ENCODE measurements around the gene RAD1.

Gene RAD1

DNA sequence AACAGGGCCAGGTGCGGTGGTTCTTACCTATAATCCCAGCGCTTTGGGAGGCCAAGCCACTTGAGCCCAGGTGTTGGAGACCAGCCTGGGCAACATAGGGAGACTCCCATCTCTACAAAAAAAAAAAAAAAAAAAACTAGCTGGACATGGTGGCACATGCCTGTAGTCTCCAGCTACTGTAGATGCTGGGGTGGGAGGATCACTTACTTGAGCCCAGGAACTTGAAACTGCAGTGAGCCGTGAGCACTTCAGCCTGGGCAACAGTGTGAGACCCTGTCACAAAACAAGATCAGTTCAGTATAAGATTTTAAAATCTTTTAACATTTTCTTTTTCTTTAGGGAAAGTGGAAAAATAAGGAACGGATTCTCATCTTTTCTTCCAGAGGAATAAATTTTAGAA is 2.7 kb upstream of the RAD1 start:
- POLR2A ChIA-PET = no interaction called here
- Histone ChIP-seq H3K27me3 (replicated peaks in 2 of 5; ENCODE audit: control insufficient read depth in 4 of 5, insufficient read depth in 5 of 5, low read length in 4 of 5) (no peaks in the 10 kb centered on the region), H3K27ac (ENCODE audit: insufficient read depth in 1 of 2, low read depth in 1 of 2, low read length in 2 of 2, poor library complexity in 1 of 2, severe bottlenecking in 2 of 2) (peak overlapping the region in 1 of 2 experiments; percentile 25), H3K4me1 (ENCODE audit: control extremely low read depth in 1 of 4, control insufficient read depth in 4 of 4, insufficient read depth in 4 of 4, low read length in 3 of 4) (peaks cover 19 to 33% (median 26%) of the 10 kb centered on the region in 4 experiments), H3K36me3 (ENCODE audit: control insufficient read depth in 4 of 4, insufficient read depth in 4 of 4, low read length in 3 of 4) (peaks cover 3 to 42% (median 15%) of the 10 kb centered on the region in 4 experiments), H3K4me3 (ENCODE audit: control insufficient read depth in 1 of 7, extremely low read depth in 1 of 7, insufficient read depth in 4 of 7, low read depth in 2 of 7, low read length in 6 of 7) (peak overlapping the region in 1 of 7 experiments; percentile 100), H3K9me3 (ENCODE audit: control extremely low read depth in 1 of 5, control insufficient read depth in 4 of 5, insufficient read depth in 2 of 5, low read depth in 1 of 5, low read length in 4 of 5) (no peaks in the 10 kb centered on the region)
- no CpG with 5 or more reads among the region's 4 CpGs for WGBS (ENCODE audit: insufficient coverage)
- no peak for DNase-seq
- CTCF ChIA-PET = interaction anchor here (2.1 kb wide), 1 partner anchor 11 kb away, joined by 8 read pairs; the partner anchor contains the start of gene DNAJC21

DNA sequence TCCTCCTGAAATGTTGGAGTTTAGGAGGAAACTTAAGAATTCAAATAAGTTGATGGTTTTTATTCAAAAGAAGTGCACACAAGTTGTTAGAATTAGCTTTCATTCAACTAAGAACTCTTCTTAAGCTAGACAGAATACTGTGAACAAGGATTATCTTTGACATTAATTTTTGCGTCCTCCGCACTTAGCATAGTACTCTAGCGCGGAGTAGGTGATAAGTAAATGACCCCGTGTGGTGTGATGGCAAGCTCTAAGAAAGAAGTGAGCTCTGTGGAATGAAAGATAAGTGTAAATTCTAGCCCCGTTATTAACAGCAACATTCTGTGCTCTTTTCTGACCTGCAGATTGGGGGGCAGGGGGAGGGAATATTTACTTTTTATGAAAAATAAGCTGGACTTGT is 1.2 kb upstream of the RAD1 start:
- Histone ChIP-seq H3K36me3 (ENCODE audit: control insufficient read depth in 4 of 4, insufficient read depth in 4 of 4, low read length in 3 of 4) (peaks cover 3 to 36% (median 13%) of the 10 kb centered on the region in 4 experiments), H3K9me3 (ENCODE audit: control extremely low read depth in 1 of 5, control insufficient read depth in 4 of 5, insufficient read depth in 2 of 5, low read depth in 1 of 5, low read length in 4 of 5) (no peaks in the 10 kb centered on the region), H3K4me1 (ENCODE audit: control extremely low read depth in 1 of 4, control insufficient read depth in 4 of 4, insufficient read depth in 4 of 4, low read length in 3 of 4) (peaks cover 19 to 36% (median 26%) of the 10 kb centered on the region in 4 experiments), H3K27me3 (replicated peaks in 2 of 5; ENCODE audit: control insufficient read depth in 4 of 5, insufficient read depth in 5 of 5, low read length in 4 of 5) (no peaks in the 10 kb centered on the region), H3K4me3 (ENCODE audit: control insufficient read depth in 1 of 7, extremely low read depth in 1 of 7, insufficient read depth in 4 of 7, low read depth in 2 of 7, low read length in 6 of 7) (peak overlapping the region in 6 of 7 experiments; percentile 93 to 100 (median 98)), H3K27ac (ENCODE audit: insufficient read depth in 1 of 2, low read depth in 1 of 2, low read length in 2 of 2, poor library complexity in 1 of 2, severe bottlenecking in 2 of 2) (peak overlapping the region; percentile 80 to 95)
- WGBS (ENCODE audit: insufficient coverage) = no CpG with 5 or more reads among the region's 6 CpGs
- POLR2A ChIA-PET = interaction anchor here (3.4 kb wide), 1 partner anchor 13 kb away, joined by 27 read pairs; the partner anchor contains the start of gene DNAJC21
- CTCF ChIA-PET = interaction anchor here (0.8 to 2.4 kb wide), 6 partner anchors 12 to 393 kb away, joined by 3 to 8 read pairs (median 4); partner anchors contain the start of gene DNAJC21
- no peak for DNase-seq

DNA sequence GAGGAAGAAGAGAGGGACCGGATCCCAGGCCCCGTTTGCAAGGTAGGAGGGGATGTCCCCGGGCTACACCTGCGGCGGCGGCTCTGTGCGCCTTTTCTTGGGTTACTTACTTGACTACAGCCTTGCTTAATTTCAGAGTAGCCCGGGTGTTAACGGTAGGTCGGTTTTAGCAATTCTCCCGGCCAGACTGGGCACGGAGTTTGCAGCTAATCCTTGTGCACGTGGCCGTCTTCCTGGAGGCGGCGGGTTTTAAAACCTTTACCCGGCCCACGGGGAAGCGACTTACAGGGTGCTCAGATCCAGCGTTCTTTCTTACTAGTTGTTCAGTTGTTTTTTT is 520 bp upstream of the RAD1 start:
- Histone ChIP-seq H3K36me3 (ENCODE audit: control insufficient read depth in 4 of 4, insufficient read depth in 4 of 4, low read length in 3 of 4) (peaks cover 3 to 36% (median 15%) of the 10 kb centered on the region in 4 experiments), H3K27me3 (replicated peaks in 2 of 5; ENCODE audit: control insufficient read depth in 4 of 5, insufficient read depth in 5 of 5, low read length in 4 of 5) (no peaks in the 10 kb centered on the region), H3K27ac (ENCODE audit: insufficient read depth in 1 of 2, low read depth in 1 of 2, low read length in 2 of 2, poor library complexity in 1 of 2, severe bottlenecking in 2 of 2) (peak overlapping the region; percentile 80 to 95), H3K4me3 (ENCODE audit: control insufficient read depth in 1 of 7, extremely low read depth in 1 of 7, insufficient read depth in 4 of 7, low read depth in 2 of 7, low read length in 6 of 7) (peak overlapping the region; percentile 93 to 100 (median 97)), H3K9me3 (ENCODE audit: control extremely low read depth in 1 of 5, control insufficient read depth in 4 of 5, insufficient read depth in 2 of 5, low read depth in 1 of 5, low read length in 4 of 5) (no peaks in the 10 kb centered on the region), H3K4me1 (ENCODE audit: control extremely low read depth in 1 of 4, control insufficient read depth in 4 of 4, insufficient read depth in 4 of 4, low read length in 3 of 4) (peaks cover 19 to 36% (median 26%) of the 10 kb centered on the region in 4 experiments)
- 0% methylated on average over 11 of the region's 20 CpGs for WGBS (ENCODE audit: insufficient coverage)
- CTCF ChIA-PET = interaction anchor here (0.9 to 2.4 kb wide), 4 partner anchors 8 to 17 kb away, joined by 4 to 8 read pairs (median 6); partner anchors contain the start of gene DNAJC21
- no peak for DNase-seq
- POLR2A ChIA-PET = interaction anchor here (0.7 to 3.4 kb wide), 2 partner anchors 14 to 20 kb away, joined by 3 to 27 read pairs; partner anchors contain the start of gene DNAJC21

DNA sequence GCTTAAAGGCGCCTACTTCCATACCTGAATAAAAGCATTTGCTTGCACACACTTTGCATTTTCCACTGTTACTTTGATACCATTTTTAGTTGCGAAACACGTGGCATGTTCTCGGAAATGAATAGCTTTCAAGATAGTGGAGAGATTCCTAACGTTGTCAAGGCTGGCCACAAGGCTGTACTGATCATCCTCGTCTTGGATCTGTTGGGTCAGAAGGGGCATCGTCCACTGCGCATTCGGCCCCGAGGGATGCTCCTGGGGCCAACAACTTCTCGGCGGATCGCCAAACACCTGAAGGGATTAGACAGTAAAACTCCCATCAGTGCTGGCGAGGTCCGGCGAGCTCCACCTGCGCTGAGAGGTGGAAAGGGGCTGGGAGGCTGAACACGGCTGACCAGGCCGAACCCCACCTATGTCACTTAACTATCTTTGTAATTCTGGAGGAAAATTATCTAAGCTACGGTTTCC is 599 bp downstream of the RAD1 start:
- H3K4me3 ChIP-seq (ENCODE audit: control insufficient read depth in 1 of 7, extremely low read depth in 1 of 7, insufficient read depth in 4 of 7, low read depth in 2 of 7, low read length in 6 of 7) = peak overlapping the region; percentile 93 to 100 (median 97)
- ChIA-PET CTCF (interaction anchor here (1.2 to 1.3 kb wide), 3 partner anchors 9 to 16 kb away, joined by 5 to 6 read pairs (median 5); partner anchors contain the start of gene DNAJC21), POLR2A (interaction anchor here (3.4 kb wide), 1 partner anchor 15 kb away, joined by 27 read pairs; the partner anchor contains the start of gene DNAJC21)
- 6% methylated on average over 10 of the region's 20 CpGs for WGBS (ENCODE audit: insufficient coverage)
- peaks cover 19 to 36% (median 26%) of the 10 kb centered on the region in 4 experiments for H3K4me1 ChIP-seq (ENCODE audit: control extremely low read depth in 1 of 4, control insufficient read depth in 4 of 4, insufficient read depth in 4 of 4, low read length in 3 of 4)
- peak in 2 of 3 donors; percentile 14 to 29 for DNase-seq
- no peaks in the 10 kb centered on the region for H3K27me3 ChIP-seq (replicated peaks in 2 of 5; ENCODE audit: control insufficient read depth in 4 of 5, insufficient read depth in 5 of 5, low read length in 4 of 5)
- H3K27ac ChIP-seq (ENCODE audit: insufficient read depth in 1 of 2, low read depth in 1 of 2, low read length in 2 of 2, poor library complexity in 1 of 2, severe bottlenecking in 2 of 2) = peak overlapping the region; percentile 80 to 95
- H3K9me3 ChIP-seq (ENCODE audit: control extremely low read depth in 1 of 5, control insufficient read depth in 4 of 5, insufficient read depth in 2 of 5, low read depth in 1 of 5, low read length in 4 of 5) = no peaks in the 10 kb centered on the region
- H3K36me3 ChIP-seq (ENCODE audit: control insufficient read depth in 4 of 4, insufficient read depth in 4 of 4, low read length in 3 of 4) = peaks cover 5 to 34% (median 17%) of the 10 kb centered on the region in 4 experiments

DNA sequence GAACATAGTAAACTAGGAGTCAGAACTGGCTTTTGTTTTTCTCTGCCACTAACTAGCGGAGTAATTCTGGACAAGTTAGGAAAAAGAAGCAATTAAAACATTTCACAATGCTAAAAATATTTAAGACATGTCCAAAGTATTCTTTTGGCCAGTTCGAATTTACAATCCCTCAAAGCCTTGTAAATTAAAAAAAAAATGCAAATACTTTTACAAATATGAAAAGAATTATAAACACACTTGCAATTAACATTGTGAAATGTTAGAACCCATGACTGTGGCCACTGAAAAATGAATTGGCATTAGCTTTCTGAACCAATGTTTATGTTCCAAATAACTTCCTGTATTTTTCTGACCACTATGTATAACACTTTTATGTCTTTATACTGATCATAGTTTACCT is 2.2 kb downstream of the RAD1 start:
- CTCF ChIA-PET = interaction anchor here (2.5 kb wide), 1 partner anchor 9 kb away, joined by 9 read pairs; no protein-coding TSS in a partner anchor
- no peaks in the 10 kb centered on the region for H3K9me3 ChIP-seq (ENCODE audit: control extremely low read depth in 1 of 5, control insufficient read depth in 4 of 5, insufficient read depth in 2 of 5, low read depth in 1 of 5, low read length in 4 of 5)
- no peak overlapping the region for H3K4me3 ChIP-seq (ENCODE audit: control insufficient read depth in 1 of 7, extremely low read depth in 1 of 7, insufficient read depth in 4 of 7, low read depth in 2 of 7, low read length in 6 of 7)
- H3K36me3 ChIP-seq (ENCODE audit: control insufficient read depth in 4 of 4, insufficient read depth in 4 of 4, low read length in 3 of 4) = peaks cover 8 to 36% (median 20%) of the 10 kb centered on the region in 4 experiments
- no peaks in the 10 kb centered on the region for H3K27me3 ChIP-seq (replicated peaks in 2 of 5; ENCODE audit: control insufficient read depth in 4 of 5, insufficient read depth in 5 of 5, low read length in 4 of 5)
- POLR2A ChIA-PET = no interaction called here
- no CpG with 5 or more reads among the region's 2 CpGs for WGBS (ENCODE audit: insufficient coverage)
- no peak for DNase-seq
- H3K27ac ChIP-seq (ENCODE audit: insufficient read depth in 1 of 2, low read depth in 1 of 2, low read length in 2 of 2, poor library complexity in 1 of 2, severe bottlenecking in 2 of 2) = no peak overlapping the region
- peaks cover 19 to 36% (median 26%) of the 10 kb centered on the region in 4 experiments for H3K4me1 ChIP-seq (ENCODE audit: control extremely low read depth in 1 of 4, control insufficient read depth in 4 of 4, insufficient read depth in 4 of 4, low read length in 3 of 4)

DNA sequence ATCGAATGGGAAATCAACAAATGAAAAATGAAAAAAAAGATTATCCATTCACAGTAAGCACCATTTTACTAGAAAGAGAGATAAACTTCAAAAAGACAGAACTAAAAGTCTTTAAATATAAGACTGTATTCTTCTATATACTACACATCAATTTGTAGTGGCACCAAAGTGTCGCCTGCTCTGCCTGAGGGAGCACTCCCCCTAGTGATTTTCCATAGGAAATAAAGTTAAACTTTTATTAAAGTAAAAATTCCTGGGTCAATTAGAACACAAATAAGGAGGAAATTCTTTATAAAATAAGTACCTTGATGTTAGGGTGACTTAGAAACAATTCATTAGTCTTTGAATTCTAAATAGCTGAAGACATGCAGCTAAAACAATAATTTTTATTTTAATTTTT is 9.7 kb downstream of the RAD1 start:
- ChIA-PET CTCF (interaction anchor here (0.7 to 5.3 kb wide), 8 partner anchors 9 to 436 kb away, joined by 3 to 23 read pairs (median 4); partner anchors contain the start of genes BRIX1 and RAD1), POLR2A (no interaction called here)
- peak in 2 of 3 donors; percentile 7 to 15 for DNase-seq
- Histone ChIP-seq H3K4me1 (ENCODE audit: control extremely low read depth in 1 of 4, control insufficient read depth in 4 of 4, insufficient read depth in 4 of 4, low read length in 3 of 4) (peaks cover 0 to 7% (median 2%) of the 10 kb centered on the region in 4 experiments), H3K36me3 (ENCODE audit: control insufficient read depth in 4 of 4, insufficient read depth in 4 of 4, low read length in 3 of 4) (peaks cover 0 to 43% (median 18%) of the 10 kb centered on the region in 4 experiments), H3K4me3 (ENCODE audit: control insufficient read depth in 1 of 7, extremely low read depth in 1 of 7, insufficient read depth in 4 of 7, low read depth in 2 of 7, low read length in 6 of 7) (no peak overlapping the region), H3K9me3 (ENCODE audit: control extremely low read depth in 1 of 5, control insufficient read depth in 4 of 5, insufficient read depth in 2 of 5, low read depth in 1 of 5, low read length in 4 of 5) (no peaks in the 10 kb centered on the region), H3K27ac (ENCODE audit: insufficient read depth in 1 of 2, low read depth in 1 of 2, low read length in 2 of 2, poor library complexity in 1 of 2, severe bottlenecking in 2 of 2) (no peak overlapping the region), H3K27me3 (replicated peaks in 2 of 5; ENCODE audit: control insufficient read depth in 4 of 5, insufficient read depth in 5 of 5, low read length in 4 of 5) (no peaks in the 10 kb centered on the region)
- no CpG with 5 or more reads among the region's 2 CpGs for WGBS (ENCODE audit: insufficient coverage)

DNA sequence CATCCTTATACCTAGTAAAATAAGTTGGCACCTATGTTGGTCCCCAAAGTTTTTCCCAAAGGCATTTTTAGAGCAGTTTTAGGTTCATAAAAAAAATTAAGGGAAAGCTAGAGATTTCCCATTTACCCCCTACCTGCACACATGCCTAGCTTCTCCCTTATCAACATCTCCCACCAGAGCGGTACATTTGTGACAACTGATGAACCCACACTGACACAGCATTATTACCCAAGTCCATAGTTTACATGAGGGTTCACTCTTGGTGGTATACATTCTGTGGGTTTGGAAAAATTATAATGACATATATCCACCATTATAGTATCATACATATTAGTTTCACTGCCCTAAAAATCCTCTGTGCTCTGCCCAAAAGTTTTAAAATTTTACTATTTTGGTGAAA is 12.0 kb downstream of the RAD1 start:
- WGBS (ENCODE audit: insufficient coverage) = no CpG with 5 or more reads among the region's 1 CpG
- Histone ChIP-seq H3K4me3 (ENCODE audit: control insufficient read depth in 1 of 7, extremely low read depth in 1 of 7, insufficient read depth in 4 of 7, low read depth in 2 of 7, low read length in 6 of 7) (no peak overlapping the region), H3K27me3 (replicated peaks in 2 of 5; ENCODE audit: control insufficient read depth in 4 of 5, insufficient read depth in 5 of 5, low read length in 4 of 5) (no peaks in the 10 kb centered on the region), H3K4me1 (ENCODE audit: control extremely low read depth in 1 of 4, control insufficient read depth in 4 of 4, insufficient read depth in 4 of 4, low read length in 3 of 4) (peaks cover 0 to 7% (median 2%) of the 10 kb centered on the region in 4 experiments), H3K9me3 (ENCODE audit: control extremely low read depth in 1 of 5, control insufficient read depth in 4 of 5, insufficient read depth in 2 of 5, low read depth in 1 of 5, low read length in 4 of 5) (no peaks in the 10 kb centered on the region), H3K36me3 (ENCODE audit: control insufficient read depth in 4 of 4, insufficient read depth in 4 of 4, low read length in 3 of 4) (peaks cover 0 to 25% (median 7%) of the 10 kb centered on the region in 4 experiments), H3K27ac (ENCODE audit: insufficient read depth in 1 of 2, low read depth in 1 of 2, low read length in 2 of 2, poor library complexity in 1 of 2, severe bottlenecking in 2 of 2) (no peak overlapping the region)
- ChIA-PET CTCF (interaction anchor here (0.9 to 5.3 kb wide), 8 partner anchors 9 to 431 kb away, joined by 3 to 23 read pairs (median 4); no protein-coding TSS in a partner anchor), POLR2A (no interaction called here)
- DNase-seq = peak; percentile 21 to 72 (median 64)

Data from common myeloid progenitor, CD34-positive (primary cell).